IPS-18c (cell line): ENCODE data around the gene C18orf63.

Experiments
- H3K4me3 ChIP-seq: 2 replicates; pipeline ENCODE4 v1.7.0; 2013; ENCODE audit warnings: low read depth, mild to moderate bottlenecking, low read length, moderate library complexity; ENCODE audit not compliant: insufficient read depth
- H3K9me3 ChIP-seq: one replicate; pipeline ENCODE4 v1.6.1; 2013; ENCODE audit warnings: mild to moderate bottlenecking, low read length, moderate library complexity; ENCODE audit not compliant: control insufficient read depth, insufficient read depth

The C18orf63 gene

GRCh38 chr18:74388227-74388626 lies 72.6 kb downstream of the C18orf63 start:
- Histone ChIP-seq H3K4me3 (no peak overlapping the region), H3K9me3 (no peaks in the 10 kb centered on the region)

- Histone ChIP-seq H3K4me3 (no peak overlapping the region), H3K9me3 (no peaks in the 10 kb centered on the region)
Measured at GRCh38 chr18:74389171-74389927, 73.7 kb downstream of the C18orf63 start.

GRCh38 chr18:74389991-74390390 lies 74.4 kb downstream of the C18orf63 start:
- H3K4me3 ChIP-seq: no peak overlapping the region
- no peaks in the 10 kb centered on the region for H3K9me3 ChIP-seq

GRCh38 chr18:74390900-74391299 lies 75.3 kb downstream of the C18orf63 start:
- Histone ChIP-seq H3K4me3 (no peak overlapping the region), H3K9me3 (no peaks in the 10 kb centered on the region)

- Histone ChIP-seq H3K9me3 (no peaks in the 10 kb centered on the region), H3K4me3 (no peak overlapping the region)
Measured at GRCh38 chr18:74392323-74392722, 76.7 kb downstream of the C18orf63 start.

- Histone ChIP-seq H3K9me3 (no peaks in the 10 kb centered on the region), H3K4me3 (no peak overlapping the region)
Measured at GRCh38 chr18:74395006-74395405, 79.4 kb downstream of the C18orf63 start.

GRCh38 chr18:74395648-74396154 lies 80.1 kb downstream of the C18orf63 start:
- Histone ChIP-seq H3K4me3 (no peak overlapping the region), H3K9me3 (no peaks in the 10 kb centered on the region)

GRCh38 chr18:74396171-74397169 lies 80.8 kb downstream of the C18orf63 start:
- no peaks in the 10 kb centered on the region for H3K9me3 ChIP-seq
- no peak overlapping the region for H3K4me3 ChIP-seq

GRCh38 chr18:74397572-74397971 lies 81.9 kb downstream of the C18orf63 start:
- Histone ChIP-seq H3K9me3 (no peaks in the 10 kb centered on the region), H3K4me3 (no peak overlapping the region)

- H3K4me3 ChIP-seq: no peak overlapping the region
- no peaks in the 10 kb centered on the region for H3K9me3 ChIP-seq
Measured at GRCh38 chr18:74399091-74399887, 83.7 kb downstream of the C18orf63 start.

- Histone ChIP-seq H3K4me3 (no peak overlapping the region), H3K9me3 (no peaks in the 10 kb centered on the region)
Measured at GRCh38 chr18:74400813-74401212, 85.2 kb downstream of the C18orf63 start.

GRCh38 chr18:74402806-74403433 lies 87.3 kb downstream of the C18orf63 start:
- no peak overlapping the region for H3K4me3 ChIP-seq
- H3K9me3 ChIP-seq: no peaks in the 10 kb centered on the region

GRCh38 chr18:74407888-74408287 lies 92.2 kb downstream of the C18orf63 start:
- Histone ChIP-seq H3K9me3 (no peaks in the 10 kb centered on the region), H3K4me3 (no peak overlapping the region)
